ENCODE measurements around the gene VWA3B. TPM values are rescaled to one million over a fixed set of nuclear protein-coding genes. Genes with fewer than 3 reads are reported as not detected.
A peak's percentile ranks its signal among the peaks of the same experiment; 100 is the strongest.

VWA3B gene
- total RNA-seq, 1 experiment from 2014 or later, result not detected

- Histone ChIP-seq H3K14ac (ENCODE audit: insufficient read depth, low read length) (no peak overlapping the region), H3K4me2 (ENCODE audit: insufficient read depth, insufficient read length, low read length) (no peak overlapping the region), H3K4me1 (ENCODE audit: insufficient read depth, low read length) (no peaks in the 10 kb centered on the region), H3K9ac (ENCODE audit: extremely low read depth, insufficient read length, low read length) (no peak overlapping the region), H2BK5ac (ENCODE audit: insufficient read length, low read length) (no peak overlapping the region), H3K27ac (ENCODE audit: insufficient read length, low read depth, low read length) (no peak overlapping the region), H3K79me2 (ENCODE audit: insufficient read depth, low read length) (no peaks in the 10 kb centered on the region), H3K23me2 (ENCODE audit: insufficient read length, low read depth, low read length, poor library complexity, severe bottlenecking) (no peaks in the 10 kb centered on the region), H3T11ph (ENCODE audit: low read length) (no peak overlapping the region), H2BK12ac (ENCODE audit: insufficient read length, low read depth, low read length) (no peak overlapping the region), H3K9me3 (ENCODE audit: control insufficient read depth, low read depth, low read length) (no peaks in the 10 kb centered on the region), H2BK15ac (ENCODE audit: low read depth, low read length) (no peak overlapping the region), H4K8ac (replicated peaks; ENCODE audit: insufficient read length, low read depth, low read length) (no peak overlapping the region), H4K5ac (ENCODE audit: insufficient read length, low read depth, low read length) (no peak overlapping the region), H3K4ac (ENCODE audit: low read depth, low read length) (no peak overlapping the region), H2BK20ac (ENCODE audit: low read depth, low read length, poor library complexity, severe bottlenecking) (no peak overlapping the region), H2AFZ (ENCODE audit: low read length) (no peak overlapping the region), H4K91ac (ENCODE audit: insufficient read length, low read depth, low read length) (no peak overlapping the region), H3K56ac (ENCODE audit: insufficient read length, low read depth, low read length) (no peak overlapping the region), H3K18ac (ENCODE audit: insufficient read length, low read depth, low read length) (no peak overlapping the region), H3K27me3 (ENCODE audit: insufficient read depth, low read length) (no peaks in the 10 kb centered on the region), H3K23ac (ENCODE audit: insufficient read length, low read depth, low read length) (no peak overlapping the region), H4K20me1 (ENCODE audit: control insufficient read depth, insufficient read depth, insufficient read length) (no peaks in the 10 kb centered on the region), H2BK120ac (ENCODE audit: low read depth, low read length, poor library complexity, severe bottlenecking) (no peak overlapping the region), H3K79me1 (ENCODE audit: insufficient read depth, low read depth, low read length, poor library complexity, severe bottlenecking) (no peaks in the 10 kb centered on the region), H2AK5ac (ENCODE audit: insufficient read length, low read length) (no peak overlapping the region)
- Mint-ChIP-seq H3K4me3 (no peak overlapping the region), H3K27me3 (ENCODE audit: low read depth) (peaks cover 2% of the 10 kb centered on the region), H3K4me1 (peaks cover 16 to 18% of the 10 kb centered on the region in 2 experiments), H3K36me3 (ENCODE audit: insufficient read depth in 1 of 3, low read depth in 3 of 3) (no peaks in the 10 kb centered on the region), H3K9me3 (no peaks in the 10 kb centered on the region; a peak in 1 of 5 replicates), H3K27ac (peak overlapping the region in 1 of 3 experiments; percentile 58; a peak in 2 of 7 replicates)
- TF ChIP-seq, protein P1, sequence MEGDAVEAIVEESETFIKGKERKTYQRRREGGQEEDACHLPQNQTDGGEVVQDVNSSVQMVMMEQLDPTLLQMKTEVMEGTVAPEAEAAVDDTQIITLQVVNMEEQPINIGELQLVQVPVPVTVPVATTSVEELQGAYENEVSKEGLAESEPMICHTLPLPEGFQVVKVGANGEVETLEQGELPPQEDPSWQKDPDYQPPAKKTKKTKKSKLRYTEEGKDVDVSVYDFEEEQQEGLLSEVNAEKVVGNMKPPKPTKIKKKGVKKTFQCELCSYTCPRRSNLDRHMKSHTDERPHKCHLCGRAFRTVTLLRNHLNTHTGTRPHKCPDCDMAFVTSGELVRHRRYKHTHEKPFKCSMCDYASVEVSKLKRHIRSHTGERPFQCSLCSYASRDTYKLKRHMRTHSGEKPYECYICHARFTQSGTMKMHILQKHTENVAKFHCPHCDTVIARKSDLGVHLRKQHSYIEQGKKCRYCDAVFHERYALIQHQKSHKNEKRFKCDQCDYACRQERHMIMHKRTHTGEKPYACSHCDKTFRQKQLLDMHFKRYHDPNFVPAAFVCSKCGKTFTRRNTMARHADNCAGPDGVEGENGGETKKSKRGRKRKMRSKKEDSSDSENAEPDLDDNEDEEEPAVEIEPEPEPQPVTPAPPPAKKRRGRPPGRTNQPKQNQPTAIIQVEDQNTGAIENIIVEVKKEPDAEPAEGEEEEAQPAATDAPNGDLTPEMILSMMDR (conservative IDR thresholded peaks at IDR 0.05), result no peak
- DNase-seq, result no peak
- WGBS (ENCODE audit: extremely low coverage, insufficient read length, low lambda C conversion rate), result no CpG with 5 or more reads among the region's 4 CpGs
Observed at GRCh38 chr2:98160554-98160953, 73.6 kb downstream of the VWA3B start.
